Hair follicular keratinocyte (primary cell): ENCODE results near the gene KLF15. TPM values are rescaled to one million over a fixed set of nuclear protein-coding genes. Genes with fewer than 3 reads are reported as not detected.

ENCODE experiments used
- total RNA-seq: library from RNA; depleted of rRNA; stranded (reverse); fragments of >200 nt; gene quantifications from 2 replicates; pipeline ENCODE4 v1.2.3, GENCODE V29; 2015

The KLF15 gene
- not detected in 2 replicates for total RNA-seq

DNA sequence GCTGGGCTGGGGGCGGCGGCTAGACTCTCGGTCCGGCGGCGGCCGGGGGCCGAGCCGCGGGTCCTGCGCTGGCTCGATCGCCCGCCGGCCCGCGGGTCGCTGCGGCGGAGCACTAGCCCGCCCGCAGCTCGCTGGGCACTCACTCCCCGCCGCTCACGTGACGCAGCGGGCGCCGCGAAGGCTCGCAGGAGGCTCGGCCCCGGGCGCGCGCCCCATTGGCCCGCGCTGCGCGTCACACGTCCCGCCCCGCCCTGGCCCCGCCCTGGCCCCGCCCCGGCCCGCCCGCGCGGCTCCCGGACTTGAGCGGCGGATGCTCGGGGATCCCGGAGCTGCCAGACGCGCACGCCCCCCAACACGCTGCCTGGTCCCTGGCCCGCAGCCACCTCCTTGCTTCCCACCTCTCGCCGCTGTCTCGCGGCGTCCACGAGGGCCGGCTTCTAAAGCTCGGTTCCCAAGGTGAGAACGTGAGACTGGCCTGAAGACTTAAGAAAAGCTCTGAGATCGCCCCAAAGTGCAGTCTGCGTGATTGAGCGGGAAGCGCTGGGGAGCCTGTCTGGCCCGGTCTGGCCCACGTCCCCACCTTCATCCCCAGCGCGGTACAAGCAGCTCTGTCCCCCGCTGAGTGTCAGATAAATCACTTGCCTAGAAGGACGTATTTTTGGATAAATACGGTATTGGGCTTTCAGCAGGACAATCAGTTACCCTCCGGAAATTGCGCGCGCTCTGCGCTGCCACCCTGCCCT, at the start of gene KLF15:
KLF15 (minus strand) TSS at position 114 of the 743 bp plus-strand sequence. CDS start 4,486 bp downstream, outside the sequence.

GRCh38 chr3:126394179-126394976, 37.2 kb upstream of the KLF15 start, which contains the start of gene CFAP100:
CFAP100 (plus strand) TSS chr3:126394909; CDS start chr3:126396001, 1,092 bp downstream.

Other genes with a start within 250 kb of the KLF15 start
- gene ALDH1L1, start 176.8 kb downstream of the KLF15 start, total RNA-seq = 0.08 and 0.11 TPM in 2 replicates
- not detected in 2 replicates for gene CFAP100, start 37.5 kb upstream of the KLF15 start, total RNA-seq
- 15.0 and 15.9 TPM in 2 replicates for gene ZXDC, start 118.5 kb upstream of the KLF15 start, total RNA-seq
- gene UROC1, start 160.4 kb upstream of the KLF15 start, total RNA-seq = not detected in 2 replicates
- gene CHST13, start 166.7 kb upstream of the KLF15 start, total RNA-seq = not detected in 2 replicates
- not detected in 2 replicates for gene C3orf22, start 201.5 kb upstream of the KLF15 start, total RNA-seq